ENCODE data around the gene TDRD9.
A peak's percentile ranks its signal among the peaks of the same experiment; 100 is the strongest.

The TDRD9 gene

DNA sequence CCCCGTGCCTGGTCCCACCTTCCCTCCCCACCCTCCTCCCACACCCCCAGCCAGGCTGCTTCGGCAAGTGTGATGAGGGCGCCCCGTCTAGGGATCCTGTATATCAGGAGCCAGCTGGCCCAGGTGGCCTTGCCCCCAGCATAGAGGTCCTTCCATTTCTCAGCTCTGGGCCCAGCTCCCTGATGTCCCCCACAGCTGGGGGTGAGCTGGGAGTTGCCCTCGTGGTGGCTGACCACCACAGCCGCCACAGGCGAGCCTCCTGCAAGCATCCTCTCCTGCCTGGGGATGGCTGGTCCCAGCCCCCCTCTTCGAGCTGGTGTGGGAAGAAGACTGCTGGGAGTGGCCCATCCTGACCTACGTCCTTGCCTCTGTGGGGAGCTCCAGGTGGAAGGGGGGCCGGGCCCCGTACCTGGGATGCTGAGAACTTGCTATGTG, 164.7 kb downstream of the TDRD9 start:
- no peak for DNase-seq (ENCODE audit: low read depth)

DNA sequence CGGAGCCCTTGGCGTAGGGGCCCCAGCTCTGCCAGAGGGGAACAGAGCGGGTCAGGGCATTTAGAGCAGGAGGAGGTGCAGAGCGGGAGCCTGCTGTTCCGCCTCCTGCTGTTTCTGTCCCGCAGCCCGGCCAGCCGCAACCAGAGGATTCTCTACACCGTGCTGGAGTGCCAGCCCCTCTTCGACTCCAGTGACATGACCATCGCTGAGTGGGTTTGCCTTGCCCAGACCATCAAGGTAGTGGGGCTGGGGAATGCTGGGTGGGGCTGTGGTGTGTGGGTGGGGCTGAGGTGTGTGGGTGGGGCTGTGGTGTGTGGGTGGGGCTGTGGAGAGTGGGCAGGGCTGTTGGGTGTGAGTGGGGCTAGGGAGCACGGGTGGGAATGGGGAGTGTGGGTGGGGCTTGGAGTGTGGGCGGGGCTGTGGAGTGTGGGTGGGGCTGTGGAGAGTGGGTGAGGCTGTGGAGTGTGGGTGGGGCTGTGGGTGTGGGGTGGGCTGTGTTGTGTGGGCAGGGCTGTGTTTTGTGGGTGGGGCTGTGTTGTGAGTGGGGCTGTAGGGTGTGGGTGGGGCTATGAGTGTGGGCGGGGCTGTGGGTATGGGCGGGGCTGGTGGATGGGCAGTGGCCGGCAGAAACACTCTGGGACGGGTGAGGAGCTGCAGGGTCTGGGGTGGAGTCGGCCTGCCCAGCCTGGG, 165.3 kb downstream of the TDRD9 start:
- DNase-seq (ENCODE audit: low read depth) = no peak

DNA sequence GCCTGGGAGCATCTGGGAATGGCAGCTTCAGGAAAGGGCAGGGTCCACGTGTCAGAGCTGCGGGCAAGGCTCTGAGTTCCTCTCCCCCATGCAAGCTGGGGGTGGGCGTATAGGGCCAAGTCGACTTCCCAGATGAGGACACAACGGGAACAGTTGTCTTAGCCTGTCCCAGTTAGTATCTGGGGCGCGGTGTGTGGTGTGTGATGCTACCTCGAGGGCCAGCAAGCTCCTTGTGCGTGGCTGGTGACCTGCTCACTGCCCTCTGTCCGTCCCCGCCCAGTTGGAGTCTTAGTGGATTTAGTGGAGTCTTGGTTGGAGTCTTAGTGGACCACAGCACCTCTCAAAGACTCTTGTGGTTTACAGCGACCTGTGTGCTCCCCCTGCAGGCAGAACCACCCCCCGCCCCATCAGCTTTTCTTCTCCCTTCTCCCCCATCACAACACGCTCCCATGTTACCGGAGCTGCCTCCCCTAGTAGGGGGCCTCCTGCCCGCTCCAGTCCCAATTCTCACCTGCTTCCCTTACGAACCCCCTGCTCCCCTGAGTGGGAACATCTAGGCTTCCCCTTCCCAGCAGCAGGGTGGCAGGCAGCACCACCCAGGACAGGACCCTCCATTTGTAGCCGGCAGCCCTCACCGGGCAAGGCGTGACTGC, 165.9 kb downstream of the TDRD9 start:
- no peak for DNase-seq (ENCODE audit: low read depth)

DNA sequence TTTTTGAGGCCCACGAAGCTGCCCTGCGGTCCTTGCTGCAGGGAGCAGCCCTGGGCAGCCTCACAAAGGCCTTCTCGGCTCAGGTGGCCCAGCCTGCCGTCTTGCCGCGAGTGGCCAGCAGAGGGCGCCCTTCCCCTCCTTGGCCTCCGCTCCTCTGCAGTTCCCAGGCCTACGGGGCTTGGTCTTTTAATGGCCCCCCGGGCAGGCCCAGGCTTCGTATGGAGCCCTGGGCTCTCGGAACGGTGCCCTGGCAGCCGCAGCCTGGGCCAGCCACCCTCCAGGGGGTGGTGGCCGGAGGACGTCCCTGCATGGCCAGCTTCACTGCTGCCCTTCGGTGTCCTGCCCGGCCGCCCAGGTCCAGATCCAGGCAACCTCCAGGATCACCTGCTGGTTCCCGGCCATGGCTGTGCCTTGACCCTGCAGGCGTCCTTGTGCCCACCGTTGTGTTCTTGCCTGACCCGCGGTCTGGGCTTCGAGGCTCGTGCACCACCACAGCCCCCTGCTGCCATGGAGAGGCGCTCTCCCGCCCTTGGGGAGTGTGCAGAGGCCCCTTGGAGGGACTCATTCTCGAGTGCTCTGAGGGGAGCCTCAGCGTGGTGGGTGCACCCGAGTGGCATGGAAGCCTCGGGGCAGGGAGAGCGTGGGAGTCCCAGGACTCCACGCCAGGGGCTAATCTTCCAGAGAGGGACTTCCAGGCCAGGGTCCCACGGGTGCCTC, 166.6 kb downstream of the TDRD9 start:
- peak; percentile 54 for DNase-seq (ENCODE audit: low read depth)

DNA sequence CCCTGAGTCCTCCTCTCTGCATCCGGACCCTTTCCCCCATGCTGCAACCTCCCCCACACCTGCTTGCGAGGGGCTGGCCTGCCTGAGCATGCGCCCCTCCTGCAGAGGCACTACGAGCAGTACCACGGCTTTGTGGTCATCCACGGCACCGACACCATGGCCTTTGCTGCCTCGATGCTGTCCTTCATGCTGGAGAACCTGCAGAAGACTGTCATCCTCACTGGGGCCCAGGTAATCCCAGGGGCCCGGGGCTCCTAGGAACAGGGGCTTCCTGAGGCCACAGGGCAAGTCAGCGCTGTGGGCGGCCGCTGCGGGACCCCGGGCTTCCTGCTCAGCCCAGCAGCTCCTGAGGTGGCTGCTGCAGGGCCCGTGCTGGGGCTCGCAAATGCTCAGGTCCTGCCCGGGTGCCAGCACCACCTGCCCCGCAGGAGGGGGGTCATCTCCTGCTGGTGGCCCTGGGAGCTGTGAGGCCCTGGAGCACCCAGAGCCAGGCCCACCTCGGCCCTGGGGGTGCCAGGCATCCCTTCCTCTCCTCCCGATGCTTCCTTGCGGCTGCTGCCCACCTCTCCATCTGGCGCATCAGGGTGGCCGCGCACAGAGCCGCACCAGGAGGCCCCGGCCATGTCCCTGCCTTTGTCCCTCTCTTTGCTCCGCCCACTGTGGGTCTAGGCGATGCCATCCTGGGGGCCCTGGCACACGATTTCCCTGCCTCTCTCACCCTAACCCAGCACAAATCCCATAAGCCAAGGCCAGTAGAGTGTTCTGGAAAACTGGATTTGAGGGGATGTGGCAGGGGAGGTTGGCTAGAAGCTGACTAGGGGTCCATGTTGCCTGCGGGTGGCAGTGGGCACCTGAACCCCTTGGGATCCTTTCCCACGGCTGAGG, 167.4 kb downstream of the TDRD9 start:
- DNase-seq (ENCODE audit: low read depth) = no peak

DNA sequence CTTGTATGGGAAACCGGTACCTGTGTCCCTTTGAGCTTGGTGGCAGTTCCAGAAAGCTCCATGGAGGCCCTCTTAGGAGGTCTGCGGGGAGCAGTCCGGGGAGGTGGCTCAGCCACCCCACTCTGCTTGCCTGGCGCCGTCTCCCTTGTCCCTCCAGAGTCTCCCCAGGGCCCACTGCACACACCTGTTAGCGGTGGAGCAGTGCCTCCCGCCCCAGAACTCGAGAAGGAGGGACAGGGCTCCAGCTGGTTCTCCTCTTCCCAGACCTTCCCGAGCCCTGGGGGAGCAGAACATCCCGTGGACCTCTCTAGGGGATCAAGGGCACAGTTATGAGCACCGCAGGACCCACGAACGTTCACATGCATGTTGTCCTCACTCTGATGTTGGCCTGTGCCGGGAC, 168.1 kb downstream of the TDRD9 start:
- no peak for DNase-seq (ENCODE audit: low read depth)

DNA sequence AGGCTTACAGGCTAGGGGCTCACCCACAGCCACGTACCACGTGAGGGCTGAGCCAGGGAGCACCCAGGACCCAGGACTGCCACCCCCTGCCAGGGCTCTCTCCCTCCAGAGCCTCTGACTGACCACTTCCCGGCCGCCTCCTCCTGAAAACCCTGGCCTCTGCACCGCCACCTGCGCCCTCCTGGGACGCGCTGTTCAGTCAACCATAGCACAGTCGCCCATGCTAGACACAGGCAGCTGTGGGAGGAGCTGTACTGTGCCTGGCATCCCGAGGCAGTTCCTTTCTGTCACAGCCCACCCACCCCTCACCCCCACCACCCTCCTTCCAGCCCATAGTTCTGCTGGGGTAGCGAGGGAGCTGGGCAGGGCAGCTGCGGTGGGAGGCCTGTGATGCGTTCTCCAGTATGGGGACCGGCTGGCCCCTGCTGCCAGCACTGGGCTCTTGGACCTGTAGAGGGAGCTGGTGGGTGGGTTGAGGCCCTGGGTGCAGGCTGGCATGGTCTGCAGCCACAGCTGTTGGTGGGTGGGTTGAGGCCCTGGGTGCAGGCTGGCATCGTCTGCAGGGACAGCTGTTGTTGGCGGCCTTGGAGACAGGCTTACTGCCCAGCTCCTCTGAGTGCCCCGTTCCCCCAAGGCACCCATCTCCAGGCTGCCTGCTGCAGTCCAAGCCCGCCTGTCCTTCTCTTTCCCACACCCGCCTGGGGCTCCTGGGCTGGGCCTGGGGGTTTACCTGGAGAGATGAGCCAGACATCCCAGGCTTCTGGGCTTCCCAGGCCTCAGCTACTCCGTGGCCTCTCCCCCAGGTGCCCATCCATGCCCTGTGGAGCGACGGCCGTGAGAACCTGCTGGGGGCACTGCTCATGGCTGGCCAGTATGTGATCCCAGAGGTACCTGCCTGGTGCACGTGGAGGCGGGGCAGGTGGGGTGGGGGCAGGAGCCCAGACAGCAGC, 168.8 kb downstream of the TDRD9 start:
- no peak for DNase-seq (ENCODE audit: low read depth)

DNA sequence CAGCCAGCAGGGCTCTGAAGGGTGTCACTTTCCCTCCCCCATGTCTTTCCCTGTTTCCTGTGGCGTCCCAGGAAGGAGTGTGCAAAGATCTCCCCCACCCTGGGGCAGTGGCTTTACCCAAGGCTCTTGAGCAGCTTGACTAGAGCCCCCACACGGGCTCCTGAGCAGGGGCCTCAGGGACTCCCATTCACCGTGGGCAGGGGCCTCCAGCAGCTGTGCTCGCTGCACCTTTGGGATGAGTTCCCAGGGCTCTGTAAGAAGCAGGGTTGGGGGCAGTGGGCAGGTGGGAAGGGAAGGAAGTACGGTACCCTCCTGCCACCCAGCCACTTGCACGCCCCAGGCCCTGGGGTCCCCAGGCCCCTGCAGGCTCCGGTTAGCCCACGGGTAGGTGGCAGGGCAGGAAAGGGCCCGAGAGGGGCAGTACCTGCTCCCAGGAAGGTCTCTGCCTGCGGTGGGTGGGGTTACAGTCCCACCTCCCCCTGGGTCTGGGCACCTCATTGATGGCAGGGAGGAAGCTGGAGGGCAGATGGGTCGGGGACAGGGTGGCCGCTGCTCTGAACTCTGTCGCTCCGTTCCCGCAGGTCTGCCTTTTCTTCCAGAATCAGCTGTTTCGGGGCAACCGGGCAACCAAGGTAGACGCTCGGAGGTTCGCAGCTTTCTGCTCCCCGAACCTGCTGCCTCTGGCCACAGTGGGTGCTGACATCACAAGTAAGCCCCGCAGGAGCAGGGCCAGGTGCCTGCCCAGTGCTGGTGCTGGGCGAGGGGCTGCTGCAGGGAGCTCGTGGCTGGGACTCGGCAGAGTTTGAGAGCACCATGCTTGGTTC, 170.2 kb downstream of the TDRD9 start:
- DNase-seq (ENCODE audit: low read depth) = no peak

DNA sequence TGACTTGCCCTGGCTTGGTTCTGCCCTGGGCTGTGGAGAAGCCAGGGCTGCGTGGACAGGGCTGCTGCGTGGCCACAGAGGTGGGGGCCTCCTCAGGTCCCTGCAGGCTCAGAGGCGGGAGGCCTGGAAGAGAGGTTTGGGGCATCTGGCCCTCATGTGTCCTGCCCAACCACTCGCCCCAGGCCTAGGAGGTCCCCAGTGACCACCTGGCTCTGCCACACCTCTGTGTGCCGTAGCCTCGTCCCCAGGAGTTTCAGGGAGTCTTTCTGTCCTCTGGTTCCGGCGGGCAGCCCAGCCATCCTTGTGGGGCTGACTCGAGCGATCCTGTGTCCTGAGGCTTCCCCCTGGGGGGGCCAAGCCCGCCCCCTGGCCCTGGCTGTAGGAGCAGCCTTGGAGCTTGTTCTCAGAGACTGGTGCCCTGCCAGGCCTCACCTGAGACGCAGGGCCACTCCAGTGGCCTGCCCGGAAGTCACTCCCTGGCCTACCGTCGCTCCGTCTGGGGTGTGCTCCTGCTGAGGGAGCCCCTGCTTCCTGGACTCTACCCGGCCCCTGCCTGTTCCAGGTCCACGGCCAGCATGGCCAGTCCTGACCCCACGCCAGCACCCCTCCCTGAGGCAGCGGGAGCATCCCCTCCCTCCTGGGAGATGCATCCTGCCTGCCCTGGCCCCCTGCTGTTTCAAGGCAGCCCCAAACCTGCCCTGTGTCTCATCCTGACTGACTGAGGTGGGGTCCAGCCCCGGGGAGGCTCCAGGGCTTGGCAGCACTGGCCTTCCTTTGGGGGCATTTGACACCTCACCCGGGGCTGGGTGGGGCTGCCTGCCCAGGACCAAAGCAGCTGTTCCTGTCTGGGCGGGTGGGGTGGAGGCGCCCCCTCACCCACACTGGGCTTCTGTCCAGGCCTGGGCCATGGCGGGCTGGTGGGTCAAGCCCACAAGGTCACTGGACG, 171.1 kb downstream of the TDRD9 start:
- no peak for DNase-seq (ENCODE audit: low read depth)

DNA sequence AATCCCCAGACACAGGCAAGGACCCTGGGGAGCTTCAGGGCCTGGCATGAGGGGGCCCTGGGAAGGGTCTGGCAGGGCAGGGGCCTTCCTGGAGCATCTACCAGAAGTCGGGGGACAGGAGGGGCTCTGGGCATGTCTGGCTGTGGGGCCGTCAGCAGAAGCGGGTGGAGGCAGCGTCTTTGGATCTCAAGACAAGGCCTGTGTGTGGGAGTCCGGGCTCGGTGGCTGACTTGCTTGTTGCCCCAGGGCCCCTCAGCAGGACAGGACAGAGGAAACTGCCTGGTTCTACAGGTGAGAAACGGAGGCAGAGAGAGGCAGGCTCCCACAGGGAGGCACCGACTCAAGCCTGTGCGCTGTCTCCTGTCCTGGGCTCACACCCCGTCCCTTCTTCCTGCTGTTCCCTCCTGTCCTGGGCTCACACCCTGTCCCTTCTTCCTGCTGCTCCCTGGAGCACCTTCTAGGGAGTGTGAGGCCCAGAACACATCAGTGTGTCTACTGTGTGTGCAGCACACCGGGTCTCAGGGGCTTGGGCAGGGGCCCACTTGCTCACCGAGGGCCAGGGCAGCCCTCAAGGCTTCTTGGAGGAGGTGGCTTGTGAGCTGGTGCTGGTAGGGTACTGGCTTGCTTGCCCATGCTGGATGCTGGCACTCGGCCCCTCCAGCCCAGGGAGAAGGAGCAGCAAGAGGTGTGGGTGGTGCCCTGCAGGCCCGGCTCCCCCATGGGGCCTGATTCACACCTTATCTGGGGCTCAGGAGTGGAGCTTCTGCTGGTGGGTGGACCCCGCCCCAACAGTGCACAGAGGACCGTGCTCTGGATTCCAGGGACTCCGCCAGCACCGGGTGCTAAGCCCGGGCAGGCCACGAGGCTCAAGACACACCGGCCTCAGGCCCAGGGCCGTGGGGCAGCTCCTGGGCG, 172.2 kb downstream of the TDRD9 start:
- no peak for DNase-seq (ENCODE audit: low read depth)

DNA sequence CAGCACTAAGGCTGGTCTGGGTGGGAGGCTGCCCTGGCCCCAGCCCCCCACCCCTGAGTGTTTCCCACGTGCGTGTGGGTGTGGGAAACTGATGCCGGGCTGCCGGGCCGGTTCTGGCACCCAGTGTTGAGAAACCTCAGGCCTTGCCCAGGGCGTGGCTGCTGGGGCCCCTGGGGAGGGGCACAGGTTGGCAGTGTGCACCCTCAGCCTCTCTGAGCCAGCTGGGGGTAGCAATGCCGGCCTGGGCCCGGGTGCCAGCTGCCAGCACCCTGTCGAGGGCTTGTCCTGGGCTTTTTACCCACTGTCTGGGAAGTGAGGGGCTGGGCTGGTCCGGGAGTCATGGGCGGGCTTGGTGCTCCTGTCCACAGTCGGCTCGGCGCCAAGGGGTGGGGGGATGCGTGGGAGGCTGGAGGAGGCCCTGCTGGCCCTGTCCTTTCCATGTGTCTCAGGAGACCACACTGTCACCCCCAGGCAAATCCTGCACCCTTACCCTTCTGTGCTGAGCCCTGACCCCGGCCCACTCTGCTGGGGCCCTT, 172.9 kb downstream of the TDRD9 start:
- DNase-seq (ENCODE audit: low read depth) = no peak

DNA sequence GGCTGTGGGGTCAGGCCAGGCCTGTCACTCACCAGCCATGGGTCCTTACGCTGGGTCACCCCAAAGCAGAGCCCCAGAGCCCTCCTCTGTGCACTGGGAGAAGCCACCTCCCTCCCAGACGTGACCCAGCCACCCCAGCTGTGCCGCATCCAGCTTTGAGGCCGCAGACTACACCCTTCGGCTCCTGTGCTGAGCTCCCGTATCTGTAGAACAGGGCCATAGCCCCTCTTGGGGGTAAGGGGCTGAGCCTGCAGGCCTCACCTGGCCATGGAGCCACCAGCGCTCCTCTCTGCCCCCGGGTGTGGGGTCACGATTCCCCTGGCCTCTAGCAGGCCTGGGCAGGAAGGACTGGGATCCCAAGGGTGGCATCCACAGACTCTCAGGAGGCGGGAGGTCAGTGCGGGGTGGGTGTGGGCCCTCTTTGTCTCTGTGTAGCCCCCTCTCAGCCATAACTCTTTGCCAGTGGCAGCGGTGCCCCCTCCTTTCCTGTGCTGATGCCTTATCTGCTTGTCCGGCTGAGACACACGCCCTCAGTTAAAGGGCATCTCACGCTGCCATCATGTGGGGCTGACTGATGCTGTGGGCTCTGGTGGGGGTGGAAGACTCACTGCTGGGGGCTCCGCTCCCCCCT, 173.5 kb downstream of the TDRD9 start:
- DNase-seq (ENCODE audit: low read depth) = no peak

All from activated T-helper 9 cell treated with anti-CD3 and anti-CD28 coated beads, Interleukin-2, amount 50 U/mL, for 16 hours (primary cell).